ENCODE results near the gene KNG1.

Gene KNG1

DNA sequence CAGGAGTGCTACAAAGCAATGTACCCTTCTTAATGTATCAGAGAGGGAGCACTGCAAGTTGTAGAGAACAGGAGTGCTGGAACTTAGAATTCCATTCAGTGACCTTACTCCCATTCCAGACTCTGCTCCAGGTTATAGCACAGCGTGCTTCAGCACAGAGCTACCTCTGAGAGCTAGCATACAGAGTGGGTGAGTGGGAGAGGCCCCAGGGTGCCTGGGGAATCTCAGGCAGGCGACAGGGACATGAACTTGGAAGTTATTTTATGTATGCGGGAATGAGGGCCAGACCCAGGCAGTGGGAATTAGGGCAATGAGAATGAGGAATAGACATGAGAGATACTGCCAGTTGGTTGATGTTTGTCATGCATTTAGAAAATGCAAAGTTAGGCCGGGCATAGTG lies 3.7 kb upstream of the KNG1 start:
- no peak for DNase-seq

DNA sequence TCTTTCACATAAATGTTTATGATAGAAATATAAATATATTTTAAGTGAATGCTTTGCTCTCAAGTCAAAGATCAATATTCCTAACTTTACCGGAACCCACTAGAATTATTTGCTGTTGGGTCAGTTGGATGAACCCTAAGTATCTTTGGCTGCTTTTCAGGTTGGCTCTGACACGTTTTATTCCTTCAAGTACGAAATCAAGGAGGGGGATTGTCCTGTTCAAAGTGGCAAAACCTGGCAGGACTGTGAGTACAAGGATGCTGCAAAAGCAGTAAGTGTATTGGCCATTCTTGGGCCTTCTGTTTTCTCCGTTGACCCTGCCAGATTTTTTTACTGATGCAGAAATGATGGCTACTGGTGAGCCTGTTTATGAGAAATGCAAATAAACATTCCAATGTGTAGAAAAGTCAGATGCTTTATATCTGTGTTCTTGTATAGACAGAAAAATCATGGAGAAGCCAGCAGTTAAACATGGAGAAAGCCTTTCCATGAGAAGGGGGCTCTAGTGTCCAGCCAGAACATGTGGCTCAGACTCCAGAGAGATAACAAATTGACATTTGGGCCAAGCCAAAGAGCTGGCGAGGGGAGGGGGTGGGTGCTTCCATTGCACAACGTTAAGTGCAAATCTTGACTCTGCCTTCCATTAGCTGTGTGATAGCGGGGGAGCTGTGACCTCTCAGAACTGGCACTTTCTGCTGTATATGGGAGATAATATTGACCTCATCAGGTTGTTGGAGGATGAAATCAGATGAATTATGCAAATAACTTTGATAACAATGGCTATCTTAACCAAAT lies 3.0 kb downstream of the KNG1 start:
- DNase-seq = no peak

DNA sequence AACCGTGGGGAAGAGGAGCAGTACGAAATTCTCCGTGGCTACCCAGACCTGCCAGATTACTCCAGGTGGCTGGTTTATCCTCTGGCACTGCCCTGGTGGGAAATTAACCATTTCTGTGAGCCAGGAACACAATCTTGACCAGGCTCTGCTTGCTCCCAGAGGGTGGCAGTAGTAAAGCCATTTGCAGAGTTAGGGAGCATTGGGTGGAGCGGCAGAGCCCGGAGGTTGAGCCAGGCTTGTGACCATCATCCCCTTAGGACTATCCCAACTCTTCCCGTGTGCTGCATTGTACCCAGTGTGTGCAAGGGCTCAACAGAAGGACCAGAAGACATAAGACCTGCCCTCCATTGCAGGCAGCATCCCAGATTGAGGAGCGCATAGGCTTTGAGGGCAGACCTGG lies 5.3 kb downstream of the KNG1 start:
- no peak for DNase-seq

DNA sequence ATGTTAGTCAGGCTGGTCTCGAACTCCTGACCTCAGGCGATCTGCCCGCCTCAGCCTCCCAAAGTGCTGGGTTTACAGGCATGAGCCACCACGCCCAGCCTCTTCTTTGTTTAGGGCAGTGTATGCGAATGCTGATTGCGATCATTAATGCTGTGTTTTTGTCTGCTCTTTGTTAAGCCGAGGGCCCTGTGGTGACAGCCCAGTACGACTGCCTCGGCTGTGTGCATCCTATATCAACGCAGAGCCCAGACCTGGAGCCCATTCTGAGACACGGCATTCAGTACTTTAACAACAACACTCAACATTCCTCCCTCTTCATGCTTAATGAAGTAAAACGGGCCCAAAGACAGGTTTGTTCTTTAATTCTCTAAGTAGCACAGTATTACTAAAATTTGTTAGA lies 7.8 kb downstream of the KNG1 start:
- no peak for DNase-seq

DNA sequence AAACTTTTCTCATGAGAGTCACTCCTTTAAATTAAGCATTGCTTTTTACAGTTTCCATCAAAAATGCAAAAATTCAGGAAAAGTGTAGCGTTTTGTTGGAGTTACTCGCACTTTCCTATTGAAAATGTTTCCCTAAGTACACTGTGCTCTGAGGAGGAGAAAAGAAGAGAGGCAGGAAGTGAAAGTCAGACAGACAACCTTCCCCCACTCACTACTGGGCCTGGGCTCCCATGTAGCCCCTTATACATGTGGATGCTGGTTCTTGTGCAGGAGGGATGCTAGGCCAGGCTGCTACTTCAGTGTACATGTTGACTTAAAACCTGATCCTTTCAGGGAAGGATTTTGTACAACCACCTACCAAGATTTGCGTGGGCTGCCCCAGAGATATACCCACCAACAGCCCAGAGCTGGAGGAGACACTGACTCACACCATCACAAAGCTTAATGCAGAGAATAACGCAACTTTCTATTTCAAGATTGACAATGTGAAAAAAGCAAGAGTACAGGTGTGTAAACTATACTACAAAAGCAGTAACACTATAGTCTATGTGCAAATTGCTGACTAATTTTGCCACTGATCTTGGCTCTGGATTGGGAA lies 15.1 kb downstream of the KNG1 start:
- DNase-seq = no peak

DNA sequence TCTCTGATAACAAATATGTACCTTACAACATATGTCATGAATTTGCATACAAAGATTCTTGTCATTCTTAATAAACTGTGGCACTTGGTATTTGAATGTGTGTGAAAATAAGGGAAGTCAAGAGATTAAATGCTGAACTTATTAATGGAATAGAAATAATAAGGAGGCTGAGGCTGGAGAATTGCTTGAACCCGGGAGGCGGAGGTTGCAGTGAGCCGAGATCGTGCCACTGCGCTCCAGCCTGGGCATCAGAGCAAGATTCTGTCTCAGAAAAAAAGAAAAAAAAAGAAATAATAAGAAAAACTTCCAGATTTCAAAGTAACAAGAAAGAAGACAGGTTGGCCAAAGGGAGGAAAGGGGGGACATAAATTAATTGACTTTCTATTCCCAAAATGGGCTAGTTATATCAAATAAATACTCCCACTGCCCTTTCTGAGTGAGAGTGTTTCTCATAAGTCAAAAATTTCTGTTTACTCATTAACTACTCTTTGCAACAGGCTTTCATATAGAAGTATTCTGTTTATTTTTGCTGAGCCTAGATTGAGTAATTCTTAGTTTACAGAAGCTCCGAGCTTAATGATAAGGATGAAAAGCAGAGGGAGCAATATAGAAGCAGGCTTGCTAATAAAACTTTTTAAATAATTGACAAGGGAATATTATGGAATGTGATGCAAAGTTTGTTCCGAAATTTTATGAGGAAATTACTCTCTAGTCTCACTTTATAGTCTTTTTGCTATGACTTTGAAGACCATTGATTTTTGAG lies 25.6 kb downstream of the KNG1 start:
- DNase-seq = no peak

DNA sequence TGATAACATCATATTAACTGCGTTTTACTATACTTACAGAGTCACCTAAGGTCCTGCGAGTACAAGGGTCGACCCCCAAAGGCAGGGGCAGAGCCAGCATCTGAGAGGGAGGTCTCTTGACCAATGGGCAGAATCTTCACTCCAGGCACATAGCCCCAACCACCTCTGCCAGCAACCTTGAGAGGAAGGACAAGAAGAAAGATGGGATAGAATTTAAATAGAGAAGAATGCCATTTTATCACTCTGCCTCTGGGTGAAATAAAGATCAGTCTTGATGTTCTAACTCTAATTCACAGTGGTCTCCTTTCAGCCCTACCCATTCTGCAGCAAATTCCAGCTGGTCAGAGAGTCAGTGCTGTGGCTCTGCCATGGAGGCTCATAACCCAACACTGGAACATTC lies 26.5 kb downstream of the KNG1 start:
- DNase-seq = no peak

DNA sequence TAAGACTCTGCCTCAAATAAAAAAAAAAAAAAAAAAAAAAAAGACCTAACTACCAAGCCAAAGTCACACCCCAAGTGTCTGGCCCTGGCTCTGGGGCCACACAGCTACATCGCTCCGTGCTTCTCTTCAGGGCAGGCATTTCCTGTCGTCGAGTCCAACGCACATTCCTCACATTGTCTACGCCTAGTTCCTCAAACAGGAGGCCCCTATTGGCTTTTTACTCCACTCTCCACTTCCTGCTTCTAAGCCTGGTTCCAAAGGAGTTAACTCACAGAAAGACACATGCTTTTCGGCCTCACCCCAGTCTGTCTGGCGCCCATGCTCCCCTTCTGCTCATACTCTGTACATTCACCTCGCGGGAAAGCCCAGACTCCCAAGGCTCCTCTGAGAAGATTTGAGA lies 28.8 kb downstream of the KNG1 start:
- peak; percentile 66 for DNase-seq

DNA sequence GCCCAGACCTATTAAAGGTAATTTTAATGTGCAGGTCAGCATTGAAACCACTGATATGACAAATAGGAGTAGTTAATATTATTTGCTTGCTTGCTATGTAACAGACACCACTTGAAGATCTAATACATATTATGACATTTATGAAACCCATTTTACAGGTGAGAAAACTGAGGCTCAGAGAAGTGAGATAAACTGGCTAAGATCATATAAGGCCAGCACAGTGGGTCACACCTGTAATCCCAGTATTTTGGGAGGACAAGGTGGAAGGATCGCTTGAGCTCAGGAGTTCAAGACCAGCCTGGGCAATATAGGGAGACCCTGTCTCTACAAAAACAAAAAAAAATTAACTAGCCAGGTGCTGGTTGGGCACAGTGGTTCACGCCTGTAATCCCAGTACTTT lies 33.2 kb downstream of the KNG1 start:
- DNase-seq = no peak

DNA sequence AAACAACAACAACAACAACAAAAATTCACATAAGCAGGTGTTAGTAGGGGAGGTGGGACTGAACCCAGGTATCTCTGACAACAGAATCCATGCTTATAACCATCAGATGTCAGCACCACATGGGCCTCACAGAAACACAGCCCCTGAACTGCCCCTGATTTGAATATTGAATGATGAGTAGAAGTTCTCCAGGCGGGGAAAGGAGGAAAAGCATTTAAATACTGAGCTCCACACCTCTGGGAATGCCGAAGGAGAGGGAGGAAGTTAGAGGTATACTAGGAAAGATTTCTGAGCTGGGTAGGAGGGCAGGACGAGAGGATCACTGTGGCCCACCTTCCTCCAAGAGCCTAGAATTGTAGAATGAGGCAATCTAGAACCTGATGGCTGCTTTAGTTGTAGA lies 34.3 kb downstream of the KNG1 start:
- no peak for DNase-seq

DNA sequence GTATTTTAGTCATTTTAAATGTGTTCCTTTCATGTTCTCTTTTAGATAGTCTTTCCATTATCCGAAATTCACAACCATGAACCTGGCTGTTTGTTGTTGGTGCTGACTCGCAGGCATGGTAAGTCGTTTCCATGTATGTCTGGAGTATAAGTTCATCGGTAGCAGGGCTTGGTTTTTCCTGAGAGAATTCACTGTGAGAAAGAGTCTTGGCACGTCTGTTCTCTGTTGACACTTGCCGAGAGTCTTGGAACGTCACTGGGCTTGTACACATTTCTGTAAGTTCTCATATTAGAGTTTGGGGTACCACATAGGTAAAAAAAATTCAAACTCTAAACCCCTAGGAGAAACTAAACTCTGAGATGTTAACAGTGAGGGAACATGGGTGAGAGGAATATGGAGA lies 36.8 kb downstream of the KNG1 start:
- DNase-seq = no peak

DNA sequence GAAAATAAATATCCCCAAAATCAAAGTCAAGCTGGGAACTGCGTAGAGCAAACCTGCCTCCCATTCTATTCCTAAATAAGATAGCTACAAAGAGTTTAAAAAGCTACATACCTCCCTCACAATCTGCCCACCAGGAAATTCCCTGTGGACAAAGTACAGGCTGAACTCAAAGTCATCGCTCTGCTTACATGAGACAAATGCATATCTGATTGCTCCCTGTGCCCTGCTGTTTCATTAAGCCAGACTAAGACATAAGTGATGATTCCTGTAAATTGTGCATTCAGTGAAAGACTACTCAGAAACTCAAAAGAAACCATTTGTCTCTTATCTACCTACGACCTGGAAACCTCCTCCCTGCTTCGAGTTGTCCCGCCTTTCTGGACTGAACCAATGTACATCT lies 37.7 kb downstream of the KNG1 start:
- no peak for DNase-seq

DNA sequence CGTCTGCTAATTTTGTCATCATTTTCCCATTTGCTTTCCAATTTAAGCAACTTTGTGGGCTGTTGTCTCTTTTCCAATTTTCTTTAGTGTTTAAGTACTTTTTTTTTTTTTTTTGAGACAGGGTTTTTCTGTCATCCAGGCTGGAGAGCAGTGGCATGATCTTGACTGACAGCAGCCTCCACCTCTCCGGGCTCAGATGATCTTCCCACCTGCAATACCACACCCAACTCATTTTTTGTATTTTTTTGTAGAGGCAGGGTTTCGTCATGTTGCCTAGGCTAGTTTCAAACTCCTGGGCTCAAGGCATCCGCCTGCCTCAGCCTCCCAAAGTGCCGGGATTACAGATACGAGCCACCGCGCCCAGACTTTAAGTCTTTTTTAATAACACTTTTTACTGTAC lies 40.1 kb downstream of the KNG1 start:
- DNase-seq = no peak

DNA sequence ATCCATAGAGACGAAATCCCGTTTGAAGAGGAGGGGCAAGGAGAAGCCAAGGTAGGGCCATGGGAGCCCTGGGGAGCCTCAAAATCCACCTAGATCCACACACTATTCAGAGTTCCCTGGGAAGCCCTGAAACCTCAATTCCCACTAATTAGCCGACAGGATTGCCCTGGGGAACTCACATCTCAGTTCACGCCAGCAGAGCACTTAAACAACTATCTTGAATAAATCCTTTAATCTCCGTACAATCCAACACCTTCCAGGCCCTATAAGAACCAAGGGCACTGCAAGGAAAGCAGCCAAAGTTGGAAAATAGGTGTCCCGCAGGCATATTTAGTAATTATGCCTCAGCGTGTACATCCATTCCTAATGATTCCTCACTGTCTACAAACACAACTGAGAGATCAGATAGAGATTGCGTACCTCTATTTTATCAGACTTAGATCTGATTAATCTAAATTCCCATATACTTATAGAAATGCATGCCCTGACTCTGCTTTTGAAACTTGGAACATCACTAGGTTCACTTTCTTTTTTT lies 40.6 kb downstream of the KNG1 start:
- DNase-seq = no peak

DNA sequence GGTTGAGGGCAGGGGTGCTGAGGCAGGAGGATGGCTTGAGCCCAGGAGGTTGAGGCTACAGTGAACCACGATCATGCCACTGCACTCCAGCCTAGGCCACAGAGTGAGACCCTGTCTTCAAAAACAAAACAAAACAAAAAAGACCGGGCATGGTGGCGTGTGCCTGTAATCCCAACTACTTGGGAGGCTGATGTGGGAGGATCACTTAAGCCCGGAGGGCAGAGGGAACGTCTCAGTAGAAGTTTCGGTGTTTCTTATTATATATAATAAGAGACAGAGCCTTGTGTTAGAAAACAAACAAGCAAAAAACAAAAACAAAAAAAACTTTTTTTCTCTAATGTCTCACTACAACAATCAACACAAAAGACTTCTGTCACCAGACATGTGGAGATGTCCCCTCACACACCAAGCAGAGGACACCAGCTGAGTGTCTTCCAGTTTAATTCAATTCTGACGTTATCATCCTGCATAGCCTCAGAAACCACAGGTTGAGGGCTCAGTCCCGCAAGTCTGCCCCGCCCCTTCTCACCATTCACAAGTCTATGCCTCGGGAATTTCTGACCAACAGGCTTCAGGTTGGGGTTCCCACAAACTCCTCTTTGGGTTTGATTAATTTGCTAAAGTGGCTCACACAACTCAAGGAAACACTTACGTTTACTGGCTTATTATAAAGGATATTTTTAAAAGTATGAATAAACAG lies 42.2 kb downstream of the KNG1 start:
- DNase-seq = no peak

DNA sequence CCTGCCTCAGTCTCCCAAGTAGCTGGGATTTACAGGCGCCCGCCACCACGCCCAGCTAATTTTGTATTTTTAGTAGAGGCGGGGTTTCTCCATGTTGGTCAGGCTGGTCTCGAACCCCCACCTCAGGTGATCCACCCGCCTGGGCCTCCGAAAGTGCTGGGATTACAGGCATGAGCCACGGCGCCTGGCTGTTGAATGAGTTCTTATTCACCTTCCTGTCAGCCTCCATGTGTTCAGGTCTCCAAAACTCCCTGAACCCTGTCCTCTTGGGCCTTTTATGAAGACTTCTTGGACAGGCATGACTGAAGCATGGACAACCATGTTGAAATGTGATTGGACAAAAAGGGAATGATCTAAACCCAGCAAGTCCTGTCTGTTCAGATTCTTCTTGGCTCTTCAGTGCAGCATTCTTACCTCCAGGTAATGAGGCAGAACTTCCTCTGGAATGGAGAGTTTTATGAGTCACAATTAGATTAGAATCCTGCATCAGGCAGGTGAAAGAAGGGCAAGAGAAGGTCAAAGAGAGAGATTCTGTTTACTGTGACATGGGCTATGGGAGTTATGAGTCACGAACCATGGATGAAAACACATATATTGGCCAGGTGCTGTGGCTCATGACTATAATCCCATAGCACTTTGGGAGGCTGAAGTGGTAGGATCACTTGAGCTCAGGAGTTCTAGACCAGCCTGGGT lies 43.1 kb downstream of the KNG1 start:
- DNase-seq = no peak

DNA sequence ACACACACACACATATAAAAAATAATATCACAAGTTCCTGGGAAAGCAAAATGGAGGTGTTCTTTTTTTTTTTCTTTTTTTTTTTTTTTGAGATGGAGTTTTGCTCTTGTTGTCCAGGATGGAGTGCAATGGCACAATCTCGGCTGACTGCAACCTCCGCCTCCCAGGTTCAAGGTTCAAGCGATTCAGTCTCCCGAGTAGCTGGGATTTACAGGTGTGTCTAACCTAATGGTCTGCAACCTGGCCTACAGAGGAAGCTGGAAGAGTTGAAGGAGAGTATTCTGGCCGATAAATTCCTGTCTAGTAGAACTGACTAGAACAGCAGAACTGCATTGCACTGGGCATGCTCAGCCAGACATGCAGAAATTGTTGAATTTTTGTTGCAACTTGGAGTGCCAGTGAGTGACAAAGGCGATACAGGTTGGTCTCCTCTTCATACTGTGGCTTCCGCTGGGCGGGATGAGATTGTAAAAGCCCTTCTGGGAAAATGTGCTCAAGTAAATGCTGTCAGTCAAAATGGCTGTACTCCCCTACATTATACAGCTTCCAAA lies 43.8 kb downstream of the KNG1 start:
- no peak for DNase-seq

DNA sequence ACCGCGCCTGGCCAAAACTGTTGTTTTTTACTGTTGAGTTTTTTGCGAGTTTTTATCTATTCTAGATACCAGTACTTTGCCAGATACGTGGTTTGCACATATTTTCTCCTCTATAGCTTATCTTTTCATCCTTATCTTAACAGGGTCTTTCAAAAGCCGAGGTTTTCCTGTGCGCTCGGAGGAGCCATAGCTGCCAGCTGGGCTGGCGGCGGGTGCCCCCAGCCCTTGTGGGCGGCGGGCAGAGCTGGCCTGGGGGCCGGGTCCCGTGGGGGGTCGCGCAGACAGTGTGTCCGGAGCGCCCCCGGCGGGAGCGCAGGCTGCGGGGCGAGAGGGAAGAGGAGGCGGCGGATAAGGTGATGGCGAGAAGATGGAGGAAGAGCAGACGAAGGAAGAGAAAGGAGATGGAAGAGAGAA lies 55.1 kb downstream of the KNG1 start:
- DNase-seq = no peak

DNA sequence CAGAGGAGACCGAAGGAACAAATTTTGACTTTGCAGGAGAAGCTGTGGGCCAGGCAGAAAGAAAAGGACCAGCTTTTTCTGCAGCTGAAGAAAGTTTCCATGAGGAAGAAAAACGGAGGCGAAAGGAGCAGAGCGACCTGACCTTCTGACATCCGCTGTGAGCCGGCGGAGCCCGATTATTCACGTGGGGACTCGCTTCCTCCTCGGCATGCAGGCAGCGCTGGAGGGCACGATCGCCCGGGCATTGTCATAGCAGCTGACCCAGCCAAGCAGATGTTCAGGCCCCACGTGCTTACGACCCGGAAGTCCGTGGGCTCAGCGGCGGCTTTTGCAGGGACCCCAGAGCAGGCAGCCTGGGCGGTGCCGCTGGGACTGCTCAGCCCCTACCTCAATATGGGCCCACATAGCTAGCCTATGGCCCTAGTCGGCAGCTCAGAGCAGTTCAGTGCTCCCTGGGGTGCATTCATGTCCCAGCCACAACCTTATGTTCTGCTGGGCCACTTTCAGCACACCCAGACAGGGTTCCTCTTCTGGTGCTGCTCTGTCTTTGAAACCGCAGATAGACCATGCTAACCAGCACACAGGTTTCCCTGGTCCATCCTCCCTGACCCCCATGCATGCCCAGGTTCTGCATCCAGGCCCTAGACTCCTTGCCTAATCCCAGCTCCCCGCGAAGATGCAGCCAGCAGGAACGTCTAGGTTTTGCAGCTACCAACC lies 55.7 kb downstream of the KNG1 start:
- DNase-seq = peak; percentile 89

DNA sequence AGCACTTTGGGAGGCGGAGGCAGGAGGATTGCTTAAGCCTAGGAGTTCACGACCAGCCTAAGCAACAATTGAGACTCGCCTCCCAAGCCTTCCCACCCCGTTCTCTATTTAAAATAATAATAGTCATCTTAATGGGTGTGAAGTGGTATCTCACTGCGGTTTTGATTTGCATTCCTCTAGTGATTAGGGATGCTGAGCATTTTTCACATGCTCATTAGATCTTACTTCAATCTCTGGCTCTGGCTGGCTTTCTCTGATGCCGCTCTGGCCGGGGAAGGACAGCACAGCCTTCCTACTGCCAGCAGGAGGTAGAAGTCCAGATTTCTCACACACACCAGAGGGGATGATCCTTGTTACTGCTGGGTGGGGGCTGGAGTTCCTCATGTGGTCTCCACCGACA lies 58.8 kb downstream of the KNG1 start:
- no peak for DNase-seq

DNA sequence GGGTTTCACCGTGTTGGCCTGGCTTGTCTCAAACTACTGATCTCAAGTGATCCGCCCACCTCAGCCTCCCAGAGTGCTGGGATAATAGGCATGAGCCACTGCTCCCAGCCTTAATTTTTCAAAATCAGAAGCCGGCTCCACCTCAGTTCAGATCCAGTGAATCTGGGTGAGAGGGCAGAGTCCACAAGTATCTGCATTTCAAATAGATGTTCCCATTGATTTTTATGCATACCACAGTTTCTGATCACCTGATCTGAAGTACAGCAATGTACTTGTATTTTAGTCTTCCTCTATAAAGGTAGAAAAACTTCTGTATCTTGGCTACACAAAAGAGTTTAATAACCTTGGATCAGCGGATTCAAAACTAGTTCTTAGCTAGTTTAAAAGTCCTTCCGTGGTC lies 62.0 kb downstream of the KNG1 start:
- no peak for DNase-seq
